Panc1 (cell line): ENCODE results near the gene CD46.

Experiments
- POLR2AphosphoS5 ChIP-seq: IDR thresholded peaks from 2 replicates; pipeline ENCODE4 v1.6.1; 2012; ENCODE audit warnings: mild to moderate bottlenecking, low read depth, low read length, moderate library complexity
- SIN3A ChIP-seq: IDR thresholded peaks from 2 replicates; pipeline ENCODE4 v1.6.1; 2012; ENCODE audit warnings: low read depth, mild to moderate bottlenecking, low read length, moderate library complexity, borderline replicate concordance; ENCODE audit not compliant: insufficient read depth
- TCF7L2 ChIP-seq: IDR thresholded peaks from 2 replicates; pipeline ENCODE4 v1.6.1; 2011; ENCODE audit warnings: mild to moderate bottlenecking, low read depth, low read length, inconsistent platforms
- TF ChIP-seq, protein P1 (sequence below): fragments of 450-650 bp; IDR thresholded peaks from 2 replicates; pipeline ENCODE4 v1.5.1; 2017; ENCODE audit warnings: mild to moderate bottlenecking
- TF ChIP-seq, protein P2 (sequence below), 2 experiments: IDR thresholded peaks; 2 replicates each; pipeline ENCODE4 v1.6.1; 2011 to 2012; ENCODE audit warnings: low read depth in 2 of 2, control low read depth in 1 of 2, low read length in 1 of 2, mild to moderate bottlenecking in 1 of 2, moderate library complexity in 1 of 2; ENCODE audit not compliant: insufficient read depth in 1 of 2

DNA sequence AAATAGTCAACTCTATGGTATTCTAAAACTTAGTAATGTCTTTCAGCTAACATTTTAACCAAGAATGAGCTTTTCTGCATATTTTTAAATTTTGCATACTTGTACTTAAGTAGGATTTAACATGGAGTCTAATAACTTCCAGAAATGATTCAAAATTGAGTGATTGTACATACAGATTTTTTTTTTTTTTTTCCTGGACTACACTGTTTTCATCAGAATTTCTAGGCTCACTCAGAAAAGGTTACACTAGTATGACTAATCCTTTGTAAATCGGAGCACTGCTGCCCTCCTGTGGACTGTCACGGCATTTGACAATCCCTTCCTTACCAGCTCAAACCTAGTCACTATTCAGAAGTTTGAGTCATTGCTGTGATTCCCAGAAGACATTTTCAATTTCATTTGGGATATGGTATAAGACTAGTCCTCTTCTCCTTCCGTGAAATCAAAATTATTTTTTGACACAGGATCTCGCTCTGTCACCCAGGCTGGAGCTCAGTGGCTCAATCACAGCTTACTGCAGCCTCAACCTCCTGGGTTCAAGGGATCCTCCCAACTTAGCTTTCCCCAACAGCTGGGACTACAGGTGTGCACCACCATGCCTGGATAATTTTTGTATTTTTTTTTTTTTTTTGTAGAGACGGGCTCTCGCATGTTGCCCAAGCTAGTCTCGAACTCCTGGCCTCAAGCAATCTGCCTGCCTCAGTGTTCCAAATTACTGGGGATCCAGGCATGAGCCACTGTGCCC is 45.5 kb downstream of the CD46 start:
- TF ChIP-seq, protein P1, sequence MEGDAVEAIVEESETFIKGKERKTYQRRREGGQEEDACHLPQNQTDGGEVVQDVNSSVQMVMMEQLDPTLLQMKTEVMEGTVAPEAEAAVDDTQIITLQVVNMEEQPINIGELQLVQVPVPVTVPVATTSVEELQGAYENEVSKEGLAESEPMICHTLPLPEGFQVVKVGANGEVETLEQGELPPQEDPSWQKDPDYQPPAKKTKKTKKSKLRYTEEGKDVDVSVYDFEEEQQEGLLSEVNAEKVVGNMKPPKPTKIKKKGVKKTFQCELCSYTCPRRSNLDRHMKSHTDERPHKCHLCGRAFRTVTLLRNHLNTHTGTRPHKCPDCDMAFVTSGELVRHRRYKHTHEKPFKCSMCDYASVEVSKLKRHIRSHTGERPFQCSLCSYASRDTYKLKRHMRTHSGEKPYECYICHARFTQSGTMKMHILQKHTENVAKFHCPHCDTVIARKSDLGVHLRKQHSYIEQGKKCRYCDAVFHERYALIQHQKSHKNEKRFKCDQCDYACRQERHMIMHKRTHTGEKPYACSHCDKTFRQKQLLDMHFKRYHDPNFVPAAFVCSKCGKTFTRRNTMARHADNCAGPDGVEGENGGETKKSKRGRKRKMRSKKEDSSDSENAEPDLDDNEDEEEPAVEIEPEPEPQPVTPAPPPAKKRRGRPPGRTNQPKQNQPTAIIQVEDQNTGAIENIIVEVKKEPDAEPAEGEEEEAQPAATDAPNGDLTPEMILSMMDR, result peak; percentile 84
- TF ChIP-seq POLR2AphosphoS5, result no peak
- TF ChIP-seq, protein P2, sequence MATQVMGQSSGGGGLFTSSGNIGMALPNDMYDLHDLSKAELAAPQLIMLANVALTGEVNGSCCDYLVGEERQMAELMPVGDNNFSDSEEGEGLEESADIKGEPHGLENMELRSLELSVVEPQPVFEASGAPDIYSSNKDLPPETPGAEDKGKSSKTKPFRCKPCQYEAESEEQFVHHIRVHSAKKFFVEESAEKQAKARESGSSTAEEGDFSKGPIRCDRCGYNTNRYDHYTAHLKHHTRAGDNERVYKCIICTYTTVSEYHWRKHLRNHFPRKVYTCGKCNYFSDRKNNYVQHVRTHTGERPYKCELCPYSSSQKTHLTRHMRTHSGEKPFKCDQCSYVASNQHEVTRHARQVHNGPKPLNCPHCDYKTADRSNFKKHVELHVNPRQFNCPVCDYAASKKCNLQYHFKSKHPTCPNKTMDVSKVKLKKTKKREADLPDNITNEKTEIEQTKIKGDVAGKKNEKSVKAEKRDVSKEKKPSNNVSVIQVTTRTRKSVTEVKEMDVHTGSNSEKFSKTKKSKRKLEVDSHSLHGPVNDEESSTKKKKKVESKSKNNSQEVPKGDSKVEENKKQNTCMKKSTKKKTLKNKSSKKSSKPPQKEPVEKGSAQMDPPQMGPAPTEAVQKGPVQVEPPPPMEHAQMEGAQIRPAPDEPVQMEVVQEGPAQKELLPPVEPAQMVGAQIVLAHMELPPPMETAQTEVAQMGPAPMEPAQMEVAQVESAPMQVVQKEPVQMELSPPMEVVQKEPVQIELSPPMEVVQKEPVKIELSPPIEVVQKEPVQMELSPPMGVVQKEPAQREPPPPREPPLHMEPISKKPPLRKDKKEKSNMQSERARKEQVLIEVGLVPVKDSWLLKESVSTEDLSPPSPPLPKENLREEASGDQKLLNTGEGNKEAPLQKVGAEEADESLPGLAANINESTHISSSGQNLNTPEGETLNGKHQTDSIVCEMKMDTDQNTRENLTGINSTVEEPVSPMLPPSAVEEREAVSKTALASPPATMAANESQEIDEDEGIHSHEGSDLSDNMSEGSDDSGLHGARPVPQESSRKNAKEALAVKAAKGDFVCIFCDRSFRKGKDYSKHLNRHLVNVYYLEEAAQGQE (IDR thresholded peaks at IDR 0.05; ENCODE audit: insufficient read depth in 1 of 2, low read depth in 2 of 2, low read length in 1 of 2), result no peak
- no peak for TF ChIP-seq SIN3A
- TF ChIP-seq TCF7L2, result no peak
